Upper lobe of right lung (tissue), 1 donor: ENCODE measurements around the gene TEX11. TPM values are rescaled to one million over a fixed set of nuclear protein-coding genes. Genes with fewer than 3 reads are reported as not detected.
A peak's percentile ranks its signal among the peaks of the same experiment; 100 is the strongest.
"Not testable (repeated sequence)": the region's sequence is repeated elsewhere in the genome, so short reads cannot be mapped to it uniquely, and the experiment has no call there.

Experiments used
- ATAC-seq: fragments of 200-7000 bp; cut with Tn5 transposase; one replicate; pipeline ENCODE4 v1.9.1; 2020; ENCODE audit warnings: mild to moderate bottlenecking, moderate library complexity
- DNase-seq: peaks from one replicate; pipeline ENCODE4 v3.0.0-alpha.2; 2020
- H3K27ac ChIP-seq: fragments of 200-600 bp; one replicate; pipeline ENCODE4 v1.8.0; 2022
- H3K27me3 ChIP-seq: fragments of 200-600 bp; one replicate; pipeline ENCODE4 v1.8.0; 2022; ENCODE audit warnings: mild to moderate bottlenecking
- H3K36me3 ChIP-seq: fragments of 200-600 bp; one replicate; pipeline ENCODE4 v1.8.0; 2022
- H3K4me1 ChIP-seq: fragments of 200-600 bp; one replicate; pipeline ENCODE4 v1.8.0; 2022
- H3K4me3 ChIP-seq: fragments of 200-600 bp; one replicate; pipeline ENCODE4 v1.8.0; 2022; ENCODE audit warnings: mild to moderate bottlenecking
- H3K9me3 ChIP-seq: fragments of 200-600 bp; one replicate; pipeline ENCODE4 v1.8.0; 2022
- intact Hi-C: fragments of 100-400 bp; cut with DNase I; formaldehyde crosslinking; loops from one replicate; pipeline ENCODE4 v1.11.0; 2022
- total RNA-seq: library from RNA; stranded (reverse); fragmentation: NEBNext Ultra II Directional; extraction: Animal tissue kit (Norgen Biotek cat#: 25700); gene quantifications from one replicate; pipeline ENCODE4 v1.2.1, GENCODE V29; 2021
- TF ChIP-seq, protein P1 (sequence below): fragments of 200-600 bp; IDR thresholded peaks from one replicate; pipeline ENCODE4 v1.8.0; 2022; ENCODE audit warnings: antibody characterized with exemption
- donor health status: DM: no; HTN: yes; CAD: no; lungs with severe emphysema.

Gene TEX11
- total RNA-seq, 1 donor from 2014 or later = not detected

DNA sequence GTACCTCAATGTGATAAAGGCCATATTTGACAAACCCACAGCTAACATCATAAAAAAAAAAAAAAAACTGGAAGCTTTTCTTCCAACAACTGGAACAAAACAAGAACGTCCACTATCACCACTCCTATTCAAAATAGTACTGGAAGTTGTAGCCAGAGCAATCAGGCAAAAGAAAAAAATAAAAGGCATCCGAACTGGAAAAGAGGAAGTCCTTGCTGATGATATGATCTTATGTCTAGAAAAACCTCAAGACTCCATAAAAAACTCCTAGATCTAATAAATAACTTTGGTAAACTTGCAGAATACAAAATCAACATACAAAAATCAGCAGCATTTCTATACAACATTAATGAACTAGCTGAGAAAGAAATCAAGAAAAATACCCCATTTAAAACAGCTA, 134.3 kb downstream of the TEX11 start:
- no peaks in the 10 kb centered on the region for H3K36me3 ChIP-seq
- DNase-seq = no peak
- H3K27me3 ChIP-seq = no peaks in the 10 kb centered on the region
- no peak overlapping the region for H3K4me3 ChIP-seq
- no peak overlapping the region for H3K27ac ChIP-seq
- TF ChIP-seq, protein P1, sequence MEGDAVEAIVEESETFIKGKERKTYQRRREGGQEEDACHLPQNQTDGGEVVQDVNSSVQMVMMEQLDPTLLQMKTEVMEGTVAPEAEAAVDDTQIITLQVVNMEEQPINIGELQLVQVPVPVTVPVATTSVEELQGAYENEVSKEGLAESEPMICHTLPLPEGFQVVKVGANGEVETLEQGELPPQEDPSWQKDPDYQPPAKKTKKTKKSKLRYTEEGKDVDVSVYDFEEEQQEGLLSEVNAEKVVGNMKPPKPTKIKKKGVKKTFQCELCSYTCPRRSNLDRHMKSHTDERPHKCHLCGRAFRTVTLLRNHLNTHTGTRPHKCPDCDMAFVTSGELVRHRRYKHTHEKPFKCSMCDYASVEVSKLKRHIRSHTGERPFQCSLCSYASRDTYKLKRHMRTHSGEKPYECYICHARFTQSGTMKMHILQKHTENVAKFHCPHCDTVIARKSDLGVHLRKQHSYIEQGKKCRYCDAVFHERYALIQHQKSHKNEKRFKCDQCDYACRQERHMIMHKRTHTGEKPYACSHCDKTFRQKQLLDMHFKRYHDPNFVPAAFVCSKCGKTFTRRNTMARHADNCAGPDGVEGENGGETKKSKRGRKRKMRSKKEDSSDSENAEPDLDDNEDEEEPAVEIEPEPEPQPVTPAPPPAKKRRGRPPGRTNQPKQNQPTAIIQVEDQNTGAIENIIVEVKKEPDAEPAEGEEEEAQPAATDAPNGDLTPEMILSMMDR = no peak
- intact Hi-C loops = no loop called here
- no peaks in the 10 kb centered on the region for H3K4me1 ChIP-seq
- no peaks in the 10 kb centered on the region for H3K9me3 ChIP-seq
- ATAC-seq = no peak

DNA sequence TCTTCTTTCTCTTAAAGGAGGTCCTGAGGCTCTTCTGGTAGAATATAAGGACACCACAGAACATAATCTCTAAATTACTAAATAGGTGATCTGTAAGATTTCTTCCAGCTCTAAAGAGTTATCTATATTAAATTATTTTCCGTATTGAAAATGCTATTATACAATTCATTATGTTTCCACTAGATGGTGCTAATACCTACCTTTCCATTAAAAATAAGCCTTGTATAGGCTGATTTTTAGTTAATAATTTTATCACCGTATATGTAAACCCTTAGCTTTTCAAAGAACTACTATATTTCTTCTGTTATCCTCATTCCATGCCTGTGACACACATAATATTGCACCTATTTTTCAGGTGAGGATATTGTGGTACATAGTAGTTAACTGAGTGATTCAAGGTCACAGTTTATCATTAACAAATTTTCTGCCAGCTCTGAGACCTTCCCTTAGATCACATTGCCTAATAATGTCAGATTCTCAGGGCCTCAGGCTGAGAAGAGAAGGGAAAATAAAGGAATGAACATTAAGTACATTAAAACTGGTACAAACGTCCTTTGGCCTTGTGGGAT, 138.8 kb downstream of the TEX11 start:
- intact Hi-C loops = no loop called here
- Histone ChIP-seq H3K36me3 (no peaks in the 10 kb centered on the region), H3K27me3 (no peaks in the 10 kb centered on the region), H3K9me3 (no peaks in the 10 kb centered on the region), H3K4me3 (no peak overlapping the region), H3K27ac (no peak overlapping the region), H3K4me1 (no peaks in the 10 kb centered on the region)
- DNase-seq (no peak), ATAC-seq (no peak)
- TF ChIP-seq, protein P1 = peak; percentile 44

GRCh38 chrX:70762285-70762684, 146.2 kb downstream of the TEX11 start:
- Histone ChIP-seq H3K27me3 (no peaks in the 10 kb centered on the region), H3K4me3 (no peak overlapping the region), H3K36me3 (no peaks in the 10 kb centered on the region), H3K27ac (no peak overlapping the region), H3K4me1 (no peaks in the 10 kb centered on the region), H3K9me3 (no peaks in the 10 kb centered on the region)
- intact Hi-C loops = no loop called here
- no peak for DNase-seq
- TF ChIP-seq, protein P1 = no peak
- ATAC-seq = no peak

GRCh38 chrX:70755850-70756249, 152.7 kb downstream of the TEX11 start:
- ATAC-seq = no peak
- intact Hi-C loops = no loop called here
- TF ChIP-seq, protein P1 = no peak
- H3K27me3 ChIP-seq = no peaks in the 10 kb centered on the region
- no peaks in the 10 kb centered on the region for H3K4me1 ChIP-seq
- H3K4me3 ChIP-seq = no peak overlapping the region
- no peaks in the 10 kb centered on the region for H3K36me3 ChIP-seq
- no peak for DNase-seq
- no peak overlapping the region for H3K27ac ChIP-seq
- H3K9me3 ChIP-seq = no peaks in the 10 kb centered on the region

GRCh38 chrX:70754169-70754848, 154.2 kb downstream of the TEX11 start:
- no peak for DNase-seq
- Histone ChIP-seq H3K27me3 (no peaks in the 10 kb centered on the region), H3K4me3 (no peak overlapping the region), H3K4me1 (no peaks in the 10 kb centered on the region), H3K36me3 (no peaks in the 10 kb centered on the region), H3K9me3 (no peaks in the 10 kb centered on the region), H3K27ac (no peak overlapping the region)
- ATAC-seq = no peak
- intact Hi-C loops = no loop called here
- TF ChIP-seq, protein P1 = no peak

GRCh38 chrX:70733774-70734173, 174.7 kb downstream of the TEX11 start:
- H3K4me1 ChIP-seq, ATAC-seq, H3K9me3 ChIP-seq, intact Hi-C loops, H3K4me3 ChIP-seq, H3K27me3 ChIP-seq, H3K36me3 ChIP-seq, DNase-seq, H3K27ac ChIP-seq: not testable (repeated sequence)

- intact Hi-C loops, H3K4me1 ChIP-seq, H3K27ac ChIP-seq, H3K27me3 ChIP-seq, DNase-seq, H3K9me3 ChIP-seq, H3K4me3 ChIP-seq, H3K36me3 ChIP-seq, ATAC-seq: not testable (repeated sequence)
Measured at GRCh38 chrX:70727961-70728360, 180.6 kb downstream of the TEX11 start.
